Endothelial cell of umbilical vein (primary cell): ENCODE results near the gene MAGEC1. TPM values are rescaled to one million over a fixed set of nuclear protein-coding genes. Genes with fewer than 3 reads are reported as not detected.

Experiments used
- BruUV-seq: library from RNA; stranded (reverse); fragments of 400-500 nt; replicated peaks from 2 replicates; lab custom pipeline; 2021; lab: Mats Ljungman, UMichigan
- CTCF ChIA-PET: fragments of 300-600, 350-600 bp; sonication (Branson Sonifier 250); formaldehyde crosslinking; loops from one replicate; lab custom pipeline; 2021; ENCODE audit warnings: antibody characterized with exemption, inconsistent platforms; lab: Charles Lee
- POLR2A ChIA-PET: fragments of 300-600, 350-600 bp; sonication (Branson Sonifier 250); formaldehyde crosslinking; loops from one replicate; lab custom pipeline; 2021; ENCODE audit warnings: antibody characterized with exemption, inconsistent platforms; lab: Charles Lee
- DNase-seq: peaks from one replicate; pipeline ENCODE4 v3.0.0-alpha.2; 2011; ENCODE audit warnings: low read depth, low spot score
- FAIRE-seq: peaks from 2 replicates; lab custom pipeline; 2011; peaks lifted over from hg19 to GRCh38; lab: Jason Lieb, UNC
- H2AFZ ChIP-seq: 2 replicates; pipeline ENCODE4 v1.6.0; 2012; ENCODE audit warnings: low read depth, low read length, control low read depth, inconsistent platforms
- H3K27ac ChIP-seq: 2 replicates; pipeline ENCODE4 v1.5.1; 2011; ENCODE audit warnings: low read depth, mild to moderate bottlenecking, control low read depth, low read length, moderate library complexity; ENCODE audit not compliant: insufficient read depth
- H3K27me3 ChIP-seq, 2 experiments: 2 replicates each; pipeline versions ENCODE4 v1.6.0 to v1.6.1; 2011; ENCODE audit warnings: low read length in 2 of 2, mixed read lengths in 1 of 2; ENCODE audit not compliant: control insufficient read depth in 2 of 2, insufficient read depth in 2 of 2
- H3K36me3 ChIP-seq, 2 experiments: 2 replicates in 1 of 2; 3 replicates in 1 of 2; pipeline ENCODE4 v1.5.1; 2011; ENCODE audit warnings: low read length in 2 of 2, mild to moderate bottlenecking in 1 of 2, moderate library complexity in 1 of 2; ENCODE audit not compliant: control insufficient read depth in 2 of 2, insufficient read depth in 2 of 2; ENCODE audit errors: extremely low read depth in 1 of 2
- H3K4me1 ChIP-seq: 3 replicates; pipeline ENCODE4 v1.5.1; 2011; ENCODE audit warnings: mild to moderate bottlenecking, low read length; ENCODE audit not compliant: control insufficient read depth, insufficient read depth; ENCODE audit errors: extremely low read depth
- H3K4me2 ChIP-seq: 2 replicates; pipeline ENCODE4 v1.6.1; 2011; ENCODE audit warnings: low read length, control low read depth, mixed read lengths; ENCODE audit not compliant: insufficient read depth
- H3K4me3 ChIP-seq, 3 experiments: fragments of 200-600 bp in 1 of 3; sonication (generic), shearing (Covaris generic) in 1 of 3; replicated peaks in 1 of 3; 2 replicates each; pipeline ENCODE4 v1.5.1; 2011 to 2016; ENCODE audit warnings: control low read depth in 3 of 3, low read length in 3 of 3, mild to moderate bottlenecking in 2 of 3, inconsistent platforms in 1 of 3, low read depth in 1 of 3, moderate library complexity in 1 of 3; ENCODE audit not compliant: insufficient read depth in 1 of 3
- H3K79me2 ChIP-seq: 2 replicates; pipeline ENCODE4 v1.6.0; 2012; ENCODE audit warnings: low read length, inconsistent platforms; ENCODE audit not compliant: control insufficient read depth, insufficient read depth
- H3K9ac ChIP-seq: replicated peaks from 2 replicates; pipeline ENCODE3; 2011; ENCODE audit warnings: low read length, control low read depth; ENCODE audit not compliant: insufficient read depth; ENCODE audit errors: extremely low read depth
- H3K9me1 ChIP-seq: replicated peaks from 3 replicates; pipeline ENCODE4 v1.6.0; 2011; ENCODE audit warnings: mild to moderate bottlenecking, low read length; ENCODE audit not compliant: control insufficient read depth, insufficient read depth; ENCODE audit errors: extremely low read depth
- H3K9me3 ChIP-seq: replicated peaks from 2 replicates; pipeline ENCODE4 v1.5.1; 2012; ENCODE audit warnings: low read length, inconsistent platforms; ENCODE audit not compliant: control insufficient read depth, insufficient read depth
- H4K20me1 ChIP-seq: replicated peaks from 2 replicates; pipeline ENCODE3; 2011; ENCODE audit warnings: mild to moderate bottlenecking, low read length; ENCODE audit not compliant: control insufficient read depth, insufficient read depth; ENCODE audit errors: extremely low read depth
- CTCF ChIP-seq, 2 donors: IDR thresholded peaks; 1 replicate in 1 of 2; 2 replicates in 1 of 2; pipeline ENCODE4 v1.5.1; 2011; ENCODE audit warnings: low read length in 2 of 2, mild to moderate bottlenecking in 2 of 2, moderate library complexity in 2 of 2, control low read depth in 1 of 2, inconsistent platforms in 1 of 2, low read depth in 1 of 2; ENCODE audit not compliant: insufficient read depth in 1 of 2; ENCODE audit errors: extremely low read depth in 1 of 2
- EZH2 ChIP-seq: IDR thresholded peaks from 2 replicates; pipeline ENCODE4 v1.6.1; 2012; ENCODE audit warnings: borderline replicate concordance, low read depth, mild to moderate bottlenecking, moderate library complexity, low read length, inconsistent platforms; ENCODE audit not compliant: severe bottlenecking
- FOS ChIP-seq: IDR thresholded peaks from 2 replicates; pipeline ENCODE4 v1.6.1; 2011; ENCODE audit warnings: mild to moderate bottlenecking, low read length, moderate library complexity, borderline replicate concordance; ENCODE audit not compliant: insufficient read depth
- GATA2 ChIP-seq: IDR thresholded peaks from 2 replicates; pipeline ENCODE4 v1.7.0; 2011; ENCODE audit warnings: low read depth, mild to moderate bottlenecking, moderate library complexity, mixed read lengths, low read length; ENCODE audit not compliant: insufficient read length, insufficient read depth
- JUN ChIP-seq: IDR thresholded peaks from 2 replicates; pipeline ENCODE4 v1.6.1; 2011; ENCODE audit warnings: borderline replicate concordance, low read depth; ENCODE audit not compliant: insufficient read length, insufficient read depth
- MAX ChIP-seq: IDR thresholded peaks from 2 replicates; pipeline ENCODE4 v1.6.1; 2011; ENCODE audit not compliant: insufficient read depth, insufficient read length
- MYC ChIP-seq: IDR thresholded peaks from one replicate; pipeline ENCODE4 v1.6.1; 2011; ENCODE audit warnings: mild to moderate bottlenecking, low read depth, low read length
- POLR2A ChIP-seq: IDR thresholded peaks from 2 replicates; pipeline ENCODE4 v1.6.1; 2012; ENCODE audit warnings: low read depth, mild to moderate bottlenecking, control low read depth, low read length
- POLR2AphosphoS5 ChIP-seq: IDR thresholded peaks from 2 replicates; pipeline ENCODE4 v1.6.1; 2012; ENCODE audit warnings: low read depth, mild to moderate bottlenecking, control low read depth, low read length, moderate library complexity; ENCODE audit not compliant: insufficient read depth
- dilution Hi-C: fragments of 300-500 bp; cut with MboI; formaldehyde crosslinking; loops from one replicate; pipeline ENCODE4 v1.15.0; 2019; ENCODE audit warnings: low sequenced_read_pairs; ENCODE audit not compliant: extremely low pct_ligation_motif_present
- intact Hi-C: fragments of 100-400 bp; cut with micrococcal nuclease; formaldehyde crosslinking; loops from one replicate; pipeline ENCODE4 v1.10.0; 2022
- polyA plus RNA-seq, 4 experiments: library from polyadenylated mRNA; depleted of rRNA in 3 of 4; stranded (reverse) in 3 of 4; unstranded in 1 of 4; fragments of >200 nt; gene quantifications; 2 replicates each; pipeline versions ENCODE4 v1.2.1 to v1.2.3, GENCODE V29; 2011 to 2012; ENCODE audit warnings: missing spikeins in 1 of 4
- total RNA-seq: library from RNA; stranded (reverse); gene quantifications from 2 replicates; pipeline ENCODE4 v1.2.3, GENCODE V29; 2021

The MAGEC1 gene
- total and polyA plus RNA-seq, 2 donors (not counting 3 experiments of a cell fraction or from before 2014, with no cell fraction given): not detected

DNA sequence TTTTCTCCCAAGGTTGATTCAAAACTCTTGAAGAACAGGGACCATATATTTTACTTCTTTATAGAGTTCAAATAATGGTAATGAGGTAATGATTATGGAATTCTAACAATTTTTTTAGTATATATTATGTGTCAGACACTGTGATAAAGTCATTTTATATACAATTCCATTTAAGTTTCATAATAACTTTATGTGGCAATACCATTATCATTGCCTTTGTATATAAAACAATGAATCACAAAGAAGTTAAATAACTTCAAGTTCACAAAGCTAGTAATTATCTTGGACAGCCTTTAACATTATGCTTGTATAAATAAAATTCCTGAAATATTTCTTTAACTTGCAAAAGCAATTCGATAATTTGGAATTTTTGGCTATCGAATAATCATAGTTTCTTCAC, 20.6 kb downstream of the MAGEC1 start:
- dilution Hi-C loops: no loop called here
- no TSS peak for BruUV-seq
- H3K4me3 ChIP-seq: no peak overlapping the region
- no peaks in the 10 kb centered on the region for H3K79me2 ChIP-seq
- H3K4me1 ChIP-seq: no peaks in the 10 kb centered on the region
- no peaks in the 10 kb centered on the region for H3K27me3 ChIP-seq
- H3K27ac ChIP-seq: no peak overlapping the region
- FAIRE-seq (no peak), DNase-seq (no peak)
- POLR2A ChIA-PET: no interaction called here
- CTCF ChIA-PET: no interaction called here
- intact Hi-C loops: no loop called here
- no peaks in the 10 kb centered on the region for H3K36me3 ChIP-seq
- no peaks in the 10 kb centered on the region for H3K9me3 ChIP-seq
- no peaks in the 10 kb centered on the region for H4K20me1 ChIP-seq
- H3K9ac ChIP-seq: no peak overlapping the region
- H3K9me1 ChIP-seq: no peaks in the 10 kb centered on the region
- no peak for TF ChIP-seq MAX
- no peak for TF ChIP-seq POLR2A
- no peak for TF ChIP-seq POLR2AphosphoS5
- no peak for TF ChIP-seq JUN
- TF ChIP-seq CTCF (IDR thresholded peaks at IDR 0.05; ENCODE audit: extremely low read depth in 1 of 2, insufficient read depth in 1 of 2, low read depth in 1 of 2, low read length in 2 of 2): no peak
- no peak for TF ChIP-seq EZH2
- no peak for TF ChIP-seq FOS
- no peak for TF ChIP-seq MYC
- no peak for TF ChIP-seq GATA2
- no peak overlapping the region for H3K4me2 ChIP-seq
- no peak overlapping the region for H2AFZ ChIP-seq
